Stimulated activated memory B cell treated with anti-CD40 and anti-IgM and Interleukin-4, amounts not matched to agents 10 μg/mL and 1 μg/mL and 100 μg/mL, for 72 hours (primary cell): ENCODE data around the gene HOMER2.
"Not testable (repeated sequence)": the region's sequence is repeated elsewhere in the genome, so short reads cannot be mapped to it uniquely, and the experiment has no call there.

ENCODE experiments used
- ATAC-seq: fragments of 150-1000 bp; cut with Tn5 transposase; 2 replicates; pipeline ENCODE4 v1.10.0; 2021
- H3K27ac Mint-ChIP-seq: one replicate; pipeline ENCODE4 v1.8.0; 2022; ENCODE audit warnings: mild to moderate bottlenecking, mixed read lengths
- H3K27me3 Mint-ChIP-seq: one replicate; pipeline ENCODE4 v1.8.0; 2022; ENCODE audit warnings: mixed read lengths
- H3K36me3 Mint-ChIP-seq: one replicate; pipeline ENCODE4 v1.8.0; 2022; ENCODE audit warnings: mixed read lengths
- H3K4me1 Mint-ChIP-seq: one replicate; pipeline ENCODE4 v1.8.0; 2022; ENCODE audit warnings: mixed read lengths
- H3K4me3 Mint-ChIP-seq: one replicate; pipeline ENCODE4 v1.8.0; 2022; ENCODE audit warnings: mild to moderate bottlenecking, moderate library complexity, mixed read lengths
- H3K9me3 Mint-ChIP-seq: one replicate; pipeline ENCODE4 v1.8.0; 2022; ENCODE audit warnings: mixed read lengths

HOMER2 gene

DNA sequence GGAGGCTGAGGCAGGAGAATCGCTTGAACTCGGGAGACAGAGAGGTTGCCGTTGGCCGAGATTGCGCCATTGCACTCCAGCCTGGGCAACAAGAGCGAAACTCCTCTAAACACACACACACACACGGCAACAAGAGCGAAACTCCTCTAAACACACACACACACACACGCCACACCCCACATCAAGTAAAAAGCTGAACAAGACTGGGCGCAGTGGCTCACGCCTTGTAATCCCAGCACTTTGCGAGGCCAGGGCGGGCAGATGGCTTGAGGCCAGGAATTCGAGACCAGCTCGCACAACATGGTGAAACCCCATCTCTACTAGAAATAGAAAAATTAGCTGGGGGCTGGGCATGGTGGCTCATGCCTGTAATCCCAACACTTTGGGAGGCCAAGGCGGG lies 49.0 kb downstream of the HOMER2 start:
- no peak for ATAC-seq

DNA sequence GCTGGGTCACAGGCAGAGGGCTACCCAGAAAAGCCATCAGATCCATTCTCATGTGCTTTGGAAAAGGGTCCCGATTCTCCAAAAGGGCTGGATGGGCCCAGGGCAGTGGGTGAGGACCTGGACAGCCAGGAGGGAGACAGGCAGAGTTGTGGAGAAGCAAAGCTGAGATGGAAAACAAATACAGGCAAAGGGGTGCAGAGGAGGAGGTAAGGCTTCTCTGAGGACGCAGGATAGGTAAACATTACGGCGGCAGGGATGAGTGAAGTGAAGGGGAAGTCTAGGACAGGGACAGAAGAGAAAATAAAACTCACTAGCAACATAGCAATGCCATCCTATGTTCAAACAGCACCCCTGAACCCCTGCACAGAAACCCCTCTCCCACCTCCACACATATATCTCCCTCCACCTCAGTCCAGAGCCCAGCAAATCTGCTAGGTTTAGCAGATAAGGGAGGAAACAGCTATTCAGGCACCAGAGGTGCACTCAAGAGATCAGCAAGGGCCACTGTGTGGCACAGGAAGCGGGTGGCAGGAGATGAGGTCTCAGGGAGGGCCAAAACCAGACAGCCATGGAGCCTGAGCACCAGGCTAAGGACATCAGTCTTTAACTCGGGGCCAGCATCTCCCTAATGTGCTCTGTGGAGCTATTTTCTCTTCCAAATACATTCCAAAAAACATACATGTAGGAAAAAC lies 51.3 kb downstream of the HOMER2 start:
- no peaks in the 10 kb centered on the region for H3K9me3 Mint-ChIP-seq
- no peak overlapping the region for H3K27ac Mint-ChIP-seq
- no peak for ATAC-seq
- peaks cover 8% of the 10 kb centered on the region for H3K4me1 Mint-ChIP-seq
- peaks cover 7% of the 10 kb centered on the region for H3K27me3 Mint-ChIP-seq
- H3K36me3 Mint-ChIP-seq, result peaks cover 22% of the 10 kb centered on the region
- no peak overlapping the region for H3K4me3 Mint-ChIP-seq

More for the DNA sequence above, 49.0 kb downstream of the HOMER2 start:
- no peak overlapping the region for H3K27ac Mint-ChIP-seq
- H3K9me3 Mint-ChIP-seq, result peaks cover 5% of the 10 kb centered on the region
- peaks cover 7% of the 10 kb centered on the region for H3K27me3 Mint-ChIP-seq
- peaks cover 29% of the 10 kb centered on the region for H3K36me3 Mint-ChIP-seq
- no peak overlapping the region for H3K4me3 Mint-ChIP-seq
- peaks cover 8% of the 10 kb centered on the region for H3K4me1 Mint-ChIP-seq

DNA sequence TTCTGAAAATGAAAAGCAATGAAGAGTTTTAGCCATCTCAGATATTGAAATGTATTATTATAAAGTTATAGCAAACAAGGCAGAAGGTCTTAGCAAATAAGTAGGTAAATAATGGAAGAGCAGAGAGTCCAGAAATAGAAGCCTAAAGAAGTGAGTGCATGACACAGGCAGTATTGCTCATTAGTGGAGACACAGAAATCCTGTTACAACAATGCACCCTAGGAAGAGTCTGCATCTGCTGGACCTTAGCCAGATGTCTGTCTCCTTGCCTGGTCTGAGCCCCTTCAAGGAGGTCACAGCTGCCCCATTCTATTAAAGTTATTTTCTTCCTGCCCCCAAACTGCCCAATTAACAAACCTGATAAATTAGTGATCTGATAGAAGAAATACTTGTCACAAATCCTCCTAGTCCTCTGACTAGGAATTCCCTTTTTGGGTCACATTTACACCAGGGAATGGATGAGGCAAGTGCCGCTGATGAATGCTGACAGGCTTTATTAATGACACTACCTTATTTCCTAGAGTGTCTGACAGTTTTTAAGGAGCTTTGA lies 51.9 kb downstream of the HOMER2 start:
- peaks cover 27% of the 10 kb centered on the region for H3K36me3 Mint-ChIP-seq
- no peak overlapping the region for H3K4me3 Mint-ChIP-seq
- ATAC-seq, result no peak
- peaks cover 7% of the 10 kb centered on the region for H3K27me3 Mint-ChIP-seq
- H3K27ac Mint-ChIP-seq, result no peak overlapping the region
- H3K9me3 Mint-ChIP-seq, result no peaks in the 10 kb centered on the region
- H3K4me1 Mint-ChIP-seq, result peaks cover 13% of the 10 kb centered on the region

DNA sequence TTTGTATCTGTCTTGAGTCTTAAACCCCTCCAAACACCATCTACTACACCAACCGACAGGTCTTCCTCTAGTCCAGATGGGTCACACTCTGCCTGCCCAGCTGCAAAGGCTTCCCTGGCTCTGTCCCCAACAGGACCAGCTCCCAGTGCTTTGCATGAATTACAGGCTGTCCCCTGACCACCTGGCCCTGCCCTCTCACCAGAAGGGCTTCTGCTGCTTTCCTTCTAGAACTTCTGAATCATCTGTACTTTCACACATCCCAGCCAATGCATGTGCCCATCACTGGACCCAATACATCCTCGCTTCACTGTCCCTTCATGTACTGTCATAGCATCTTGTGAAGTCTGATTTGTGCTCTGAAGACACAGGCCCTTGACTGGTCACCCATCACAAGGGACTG lies 53.6 kb downstream of the HOMER2 start:
- Mint-ChIP-seq H3K4me1 (peaks cover 5% of the 10 kb centered on the region), H3K27ac (no peak overlapping the region), H3K27me3 (no peaks in the 10 kb centered on the region), H3K4me3 (no peak overlapping the region), H3K9me3 (no peaks in the 10 kb centered on the region), H3K36me3 (peaks cover 18% of the 10 kb centered on the region)
- no peak for ATAC-seq

DNA sequence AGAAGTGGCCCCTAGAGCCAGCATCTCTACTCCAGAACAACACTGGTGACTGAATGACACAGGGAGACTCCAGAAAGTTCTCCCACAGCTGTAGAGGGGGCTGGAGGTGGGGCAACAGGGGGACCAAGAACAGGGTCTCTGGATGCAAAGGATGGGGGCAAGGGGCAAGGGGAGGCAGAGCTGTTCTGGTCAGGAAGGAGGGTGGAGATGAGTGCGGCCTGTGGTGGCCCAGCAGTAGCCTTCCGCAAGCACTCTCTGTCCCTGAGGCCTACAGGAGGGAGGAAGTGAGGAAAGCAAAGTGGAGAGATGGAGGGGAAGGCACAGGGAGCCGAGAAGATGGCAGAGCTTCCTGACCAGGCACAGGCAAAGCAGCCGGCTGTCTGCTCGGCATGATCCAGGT lies 56.5 kb downstream of the HOMER2 start:
- Mint-ChIP-seq H3K27me3 (no peaks in the 10 kb centered on the region), H3K36me3 (peaks cover 23% of the 10 kb centered on the region), H3K4me3 (no peak overlapping the region), H3K27ac (no peak overlapping the region), H3K4me1 (peaks cover 5% of the 10 kb centered on the region), H3K9me3 (no peaks in the 10 kb centered on the region)
- no peak for ATAC-seq

DNA sequence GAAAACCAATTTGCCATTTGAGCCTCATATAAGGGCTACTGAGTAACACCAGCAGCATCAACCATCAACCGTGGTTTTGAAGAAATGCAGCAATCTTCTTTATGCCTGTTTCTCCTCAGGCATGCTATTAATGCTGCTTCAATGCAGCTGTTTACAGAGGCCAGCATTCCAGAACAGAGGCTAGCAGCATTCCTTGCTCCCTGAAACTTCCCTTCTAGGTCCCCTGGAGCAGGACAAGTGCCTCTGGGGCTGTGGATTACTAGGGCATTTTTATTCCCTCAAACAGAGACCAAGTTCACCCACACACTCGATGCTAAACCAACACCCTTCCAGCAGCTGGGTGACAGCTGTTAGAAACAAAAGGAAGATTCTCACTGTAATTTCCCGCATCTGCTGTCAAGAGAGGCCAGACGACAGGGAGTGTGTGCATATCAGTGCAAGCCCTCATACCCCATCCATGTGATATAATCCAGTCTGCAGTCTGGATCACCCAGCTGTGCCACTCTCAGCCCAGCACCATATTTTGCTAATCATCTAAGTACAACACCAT lies 57.5 kb downstream of the HOMER2 start:
- peaks cover 30% of the 10 kb centered on the region for H3K36me3 Mint-ChIP-seq
- H3K27ac Mint-ChIP-seq, result no peak overlapping the region
- ATAC-seq, result no peak

DNA sequence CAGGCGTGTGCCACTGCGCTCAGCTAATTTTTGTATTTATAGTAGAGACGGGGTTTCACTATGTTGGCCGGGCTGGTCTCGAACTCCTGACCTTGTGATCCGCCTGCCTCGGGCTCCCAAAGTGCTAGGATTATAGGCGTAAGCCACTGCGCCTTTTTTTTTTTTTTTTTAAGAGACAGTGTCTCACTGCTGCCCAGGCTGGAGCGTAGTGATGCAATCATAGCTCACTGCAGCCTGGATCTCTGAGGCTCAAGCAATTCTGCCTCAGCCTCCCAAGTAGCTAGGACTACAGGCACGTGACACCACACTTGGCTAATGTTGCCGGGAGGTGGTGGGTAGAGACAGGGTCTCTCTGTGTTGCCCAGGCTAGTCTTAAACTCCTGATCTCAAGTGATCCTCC lies 59.0 kb downstream of the HOMER2 start:
- H3K27ac Mint-ChIP-seq, ATAC-seq, H3K4me3 Mint-ChIP-seq, H3K9me3 Mint-ChIP-seq, H3K27me3 Mint-ChIP-seq, H3K4me1 Mint-ChIP-seq: not testable (repeated sequence)
- peaks cover 41% of the 10 kb centered on the region for H3K36me3 Mint-ChIP-seq

More for the DNA sequence above, 57.5 kb downstream of the HOMER2 start:
- Mint-ChIP-seq H3K4me3 (no peak overlapping the region), H3K4me1 (peaks cover 5% of the 10 kb centered on the region), H3K9me3 (no peaks in the 10 kb centered on the region), H3K27me3 (no peaks in the 10 kb centered on the region)

DNA sequence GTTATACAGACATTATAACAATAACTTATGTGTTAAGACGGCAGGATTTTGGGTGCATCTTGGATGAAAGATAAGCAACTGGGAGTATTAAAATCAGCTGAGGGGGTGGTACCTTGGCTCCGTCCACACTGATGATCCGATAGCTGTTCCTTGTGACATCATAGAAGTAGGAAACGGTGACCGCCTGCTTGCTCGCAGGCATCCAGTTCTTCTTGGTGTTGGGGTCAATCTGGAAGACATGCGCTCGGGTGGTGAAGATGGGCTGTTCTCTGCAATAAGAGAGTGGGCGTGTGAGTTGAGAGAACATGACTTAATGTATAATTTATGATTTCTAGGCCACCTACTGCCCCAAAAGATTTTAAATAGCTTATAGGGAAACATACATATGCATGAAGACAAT lies 59.9 kb downstream of the HOMER2 start:
- H3K9me3 Mint-ChIP-seq, result no peaks in the 10 kb centered on the region
- no peak overlapping the region for H3K4me3 Mint-ChIP-seq
- ATAC-seq, result no peak
- H3K4me1 Mint-ChIP-seq, result peaks cover 5% of the 10 kb centered on the region
- no peaks in the 10 kb centered on the region for H3K27me3 Mint-ChIP-seq
- H3K36me3 Mint-ChIP-seq, result peaks cover 41% of the 10 kb centered on the region
- no peak overlapping the region for H3K27ac Mint-ChIP-seq

DNA sequence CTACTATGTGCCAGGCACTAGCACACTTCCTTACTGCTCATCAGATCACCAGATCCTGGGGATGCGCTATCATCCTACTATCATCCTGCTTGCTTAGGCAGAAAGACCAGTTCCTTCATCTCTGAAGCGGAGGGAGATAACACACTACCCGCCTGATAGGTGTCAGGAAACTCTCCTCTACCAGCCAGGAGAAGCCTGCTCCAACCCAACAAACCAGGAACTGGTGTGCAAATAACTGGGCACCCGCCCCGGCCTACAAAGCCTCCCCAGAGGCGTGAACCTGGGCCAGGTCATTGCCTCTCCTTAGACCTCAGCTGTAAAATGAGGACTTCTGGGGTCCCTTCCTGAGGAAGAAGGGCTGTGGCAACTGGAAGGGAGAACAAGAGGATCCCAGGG lies 61.5 kb downstream of the HOMER2 start:
- H3K4me1 Mint-ChIP-seq, result peaks cover 3% of the 10 kb centered on the region
- H3K9me3 Mint-ChIP-seq, result no peaks in the 10 kb centered on the region
- H3K27ac Mint-ChIP-seq, result no peak overlapping the region

DNA sequence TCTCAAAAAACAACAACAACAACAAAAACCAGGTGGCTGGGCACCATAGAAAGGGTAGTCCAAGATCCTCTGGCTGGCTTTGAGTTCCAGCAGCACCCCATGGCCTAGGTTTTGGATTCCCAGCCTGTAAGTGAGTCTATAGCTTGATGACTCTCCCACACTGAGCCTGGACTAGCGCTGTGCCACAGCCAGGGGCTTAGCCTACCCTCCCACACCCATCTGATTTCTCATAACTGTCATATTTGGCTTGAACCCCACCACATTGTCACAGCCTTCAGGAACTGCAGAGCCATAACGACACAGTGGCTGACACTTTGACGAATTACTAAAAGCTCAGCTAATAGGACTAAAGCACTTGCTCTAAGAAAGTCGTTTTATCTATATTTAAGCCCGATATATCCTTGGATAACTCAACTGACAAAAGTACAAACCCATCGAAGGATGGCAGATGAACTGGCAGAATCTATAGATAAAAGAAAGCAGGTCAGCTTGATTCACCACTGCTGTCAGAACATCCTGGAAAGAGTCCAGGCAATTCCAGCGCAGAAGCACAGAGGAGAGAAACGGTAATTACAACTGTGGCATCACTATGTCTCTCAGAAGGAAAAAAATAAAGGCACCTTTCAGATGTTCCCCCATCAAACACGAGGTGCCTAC lies 62.1 kb downstream of the HOMER2 start:
- no peak for ATAC-seq

More for the DNA sequence above, 61.5 kb downstream of the HOMER2 start:
- Mint-ChIP-seq H3K36me3 (peaks cover 38% of the 10 kb centered on the region), H3K4me3 (no peak overlapping the region), H3K27me3 (no peaks in the 10 kb centered on the region)
- no peak for ATAC-seq

DNA sequence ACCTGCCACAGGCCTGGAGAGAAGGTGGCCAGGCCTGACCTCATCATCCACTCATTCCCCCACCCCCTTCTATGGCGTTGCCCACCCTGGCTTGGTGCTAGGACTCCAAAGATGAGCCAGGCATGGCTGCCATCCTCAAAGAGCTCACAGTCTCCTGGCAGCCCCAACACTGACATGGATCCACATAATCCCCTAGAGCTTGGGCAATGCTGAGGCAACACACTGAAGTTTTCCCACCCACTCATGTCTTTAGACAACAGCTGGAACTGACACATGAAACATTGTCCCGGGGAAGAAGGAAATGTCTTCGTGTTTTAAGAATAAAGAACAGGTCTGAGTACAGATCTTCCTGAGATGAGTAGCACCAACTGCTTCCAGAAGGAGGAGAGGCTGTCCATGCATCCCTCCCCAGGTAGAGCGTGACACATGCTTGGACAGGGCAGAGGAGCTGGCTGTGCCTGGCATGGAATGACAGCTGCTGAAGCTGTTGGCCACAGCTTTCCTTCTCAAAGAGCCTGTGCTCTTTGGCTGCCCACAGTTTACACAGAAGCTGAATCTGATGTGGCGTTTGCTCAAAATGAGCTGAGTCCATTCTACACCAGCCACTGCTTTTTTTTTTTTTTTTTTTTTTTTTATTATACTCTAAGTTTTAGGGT lies 70.1 kb downstream of the HOMER2 start:
- H3K27me3 Mint-ChIP-seq, result no peaks in the 10 kb centered on the region

More for the DNA sequence above, 62.1 kb downstream of the HOMER2 start:
- no peaks in the 10 kb centered on the region for H3K9me3 Mint-ChIP-seq
- H3K4me1 Mint-ChIP-seq, result no peaks in the 10 kb centered on the region
- H3K27ac Mint-ChIP-seq, result no peak overlapping the region
- peaks cover 35% of the 10 kb centered on the region for H3K36me3 Mint-ChIP-seq
- H3K27me3 Mint-ChIP-seq, result no peaks in the 10 kb centered on the region
- H3K4me3 Mint-ChIP-seq, result no peak overlapping the region

DNA sequence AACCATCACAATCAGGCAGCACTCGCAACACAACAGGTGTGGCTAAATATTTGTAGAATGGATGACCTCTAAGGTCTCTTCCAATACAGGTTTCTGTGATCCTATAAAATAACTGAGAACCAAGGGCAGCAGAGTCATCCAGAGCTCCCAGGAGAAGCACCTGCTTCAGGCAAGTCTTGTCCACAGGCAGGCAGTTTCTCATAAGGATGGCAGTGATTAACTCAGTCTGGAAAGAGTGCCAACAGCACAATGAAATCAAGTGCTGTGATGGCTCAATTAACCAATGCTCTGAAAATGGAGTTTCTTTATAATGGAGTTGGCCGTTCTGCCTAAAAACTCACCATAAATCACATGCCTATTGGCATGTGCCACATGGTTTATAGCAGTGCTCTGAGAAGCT lies 70.8 kb downstream of the HOMER2 start:
- no peaks in the 10 kb centered on the region for H3K9me3 Mint-ChIP-seq

More for the DNA sequence above, 70.1 kb downstream of the HOMER2 start:
- Mint-ChIP-seq H3K36me3 (peaks cover 23% of the 10 kb centered on the region), H3K4me1 (no peaks in the 10 kb centered on the region), H3K27ac (no peak overlapping the region), H3K4me3 (no peak overlapping the region), H3K9me3 (no peaks in the 10 kb centered on the region)
- no peak for ATAC-seq

DNA sequence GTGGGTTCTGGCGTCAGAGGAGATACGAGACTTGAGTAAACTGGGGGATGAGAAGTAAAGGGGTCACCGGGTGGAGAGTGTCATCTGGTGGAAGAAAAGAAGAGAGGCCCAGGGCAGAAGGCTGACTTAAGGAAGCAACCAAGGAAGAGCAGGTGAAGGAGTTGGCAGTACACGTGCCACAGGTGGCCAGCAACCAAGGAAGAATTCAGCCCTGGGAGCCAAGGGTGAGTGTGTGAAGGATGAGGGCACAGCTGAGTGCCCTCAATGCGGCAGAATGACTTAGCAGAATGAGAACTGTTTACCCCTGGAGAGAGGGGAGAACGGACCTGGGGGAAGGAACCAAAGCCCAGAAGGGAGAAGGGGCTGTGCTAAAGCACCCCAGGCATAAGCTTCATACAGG lies 71.8 kb downstream of the HOMER2 start:
- no peaks in the 10 kb centered on the region for H3K9me3 Mint-ChIP-seq
- H3K4me1 Mint-ChIP-seq, result no peaks in the 10 kb centered on the region
- H3K27me3 Mint-ChIP-seq, result no peaks in the 10 kb centered on the region
- H3K4me3 Mint-ChIP-seq, result no peak overlapping the region
- H3K27ac Mint-ChIP-seq, result no peak overlapping the region
- peaks cover 28% of the 10 kb centered on the region for H3K36me3 Mint-ChIP-seq
- no peak for ATAC-seq

More for the DNA sequence above, 70.8 kb downstream of the HOMER2 start:
- Mint-ChIP-seq H3K36me3 (peaks cover 23% of the 10 kb centered on the region), H3K27ac (no peak overlapping the region), H3K27me3 (no peaks in the 10 kb centered on the region), H3K4me3 (no peak overlapping the region), H3K4me1 (no peaks in the 10 kb centered on the region)
- ATAC-seq, result no peak

DNA sequence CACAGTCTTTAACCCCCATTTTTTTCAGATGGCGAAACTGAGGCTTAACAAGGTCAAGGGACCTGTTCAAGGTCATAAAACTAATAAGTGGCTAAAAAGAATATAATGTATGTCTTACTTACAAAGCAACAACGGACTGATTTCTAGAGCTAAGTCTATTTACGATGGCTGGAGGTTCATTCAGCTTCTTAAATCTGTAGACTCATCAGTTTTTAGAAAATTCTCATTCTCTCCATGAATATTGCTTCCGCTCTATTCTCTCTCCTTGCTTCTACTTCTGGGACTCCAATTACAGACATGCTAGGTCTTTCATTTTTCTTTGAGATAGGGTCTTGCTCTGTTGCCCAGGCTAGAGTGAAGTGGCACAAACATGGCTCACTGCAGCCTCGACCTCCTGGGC lies 74.2 kb downstream of the HOMER2 start:
- Mint-ChIP-seq H3K27ac (no peak overlapping the region), H3K36me3 (peaks cover 51% of the 10 kb centered on the region), H3K4me1 (no peaks in the 10 kb centered on the region)

DNA sequence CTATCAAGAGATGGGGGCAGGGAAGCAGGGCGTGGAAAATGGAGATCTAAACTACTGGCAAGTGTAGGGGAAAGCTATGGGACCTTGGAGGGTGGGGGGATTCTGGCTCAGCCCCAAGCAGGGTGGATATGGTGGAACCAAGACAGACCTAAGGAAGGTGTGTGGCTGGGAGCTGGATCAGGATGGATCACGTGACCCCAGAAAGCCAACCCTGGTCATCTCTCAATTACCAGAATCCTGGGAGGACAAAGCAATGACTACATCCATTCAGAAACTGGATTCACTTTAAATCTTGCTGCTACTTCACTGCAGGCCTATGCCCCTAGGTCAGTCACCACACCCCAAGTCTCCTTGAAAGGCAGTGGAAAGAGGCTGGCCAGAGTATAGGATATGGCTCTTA lies 74.7 kb downstream of the HOMER2 start:
- peaks cover under 1% of the 10 kb centered on the region for H3K4me1 Mint-ChIP-seq
- no peak overlapping the region for H3K4me3 Mint-ChIP-seq
- ATAC-seq, result no peak
- H3K27ac Mint-ChIP-seq, result no peak overlapping the region
- peaks cover 56% of the 10 kb centered on the region for H3K36me3 Mint-ChIP-seq
- no peaks in the 10 kb centered on the region for H3K27me3 Mint-ChIP-seq
- H3K9me3 Mint-ChIP-seq, result no peaks in the 10 kb centered on the region

More for the DNA sequence above, 74.2 kb downstream of the HOMER2 start:
- Mint-ChIP-seq H3K9me3 (no peaks in the 10 kb centered on the region), H3K27me3 (no peaks in the 10 kb centered on the region), H3K4me3 (no peak overlapping the region)
- ATAC-seq, result no peak
